Heart left ventricle (tissue), 16 donors: ENCODE data around the gene AKAP7. TPM values are rescaled to one million over a fixed set of nuclear protein-coding genes. Genes with fewer than 3 reads are reported as not detected.

Experiments
- ATAC-seq, 4 donors: fragments of 200-7000 bp; cut with Tn5 transposase; one replicate each; pipeline ENCODE4 v1.9.1; 2020 to 2022; ENCODE audit warnings: moderate library complexity in 4 of 4, mild to moderate bottlenecking in 3 of 4, moderate number of reproducible peaks in 1 of 4
- DNase-seq, 5 donors: peaks; one replicate each; pipeline ENCODE4 v3.0.0-alpha.2; 2020
- H3K27ac ChIP-seq, 12 donors: fragments of 200-600 bp; sonication (generic) in 4 of 12; one replicate each; pipeline versions ENCODE4 v1.5.0 to v1.8.0; 2016 to 2022; ENCODE audit warnings: mild to moderate bottlenecking in 2 of 12
- H3K27me3 ChIP-seq, 9 donors: fragments of 200-600 bp; sonication (generic) in 2 of 9; one replicate each; pipeline versions ENCODE4 v1.5.1 to v1.8.0; 2016 to 2022; ENCODE audit warnings: mild to moderate bottlenecking in 3 of 9
- H3K36me3 ChIP-seq, 9 donors: fragments of 200-600 bp; sonication (generic) in 2 of 9; one replicate each; pipeline versions ENCODE4 v1.5.0 to v1.8.0; 2018 to 2022; ENCODE audit warnings: mild to moderate bottlenecking in 2 of 9
- H3K4me1 ChIP-seq, 12 donors: fragments of 200-600 bp; sonication (generic) in 4 of 12; one replicate each; pipeline versions ENCODE4 v1.5.0 to v1.8.0; 2016 to 2022; ENCODE audit warnings: mild to moderate bottlenecking in 3 of 12
- H3K4me3 ChIP-seq, 12 donors: fragments of 200-600 bp; sonication (generic) in 4 of 12; one replicate each; pipeline versions ENCODE4 v1.5.0 to v1.8.0; 2017 to 2022; ENCODE audit warnings: mild to moderate bottlenecking in 9 of 12, moderate library complexity in 4 of 12
- H3K9me3 ChIP-seq, 12 donors: fragments of 200-600 bp; sonication (generic) in 4 of 12; one replicate each; pipeline versions ENCODE4 v1.5.0 to v1.8.0; 2016 to 2022; ENCODE audit warnings: mild to moderate bottlenecking in 1 of 12
- POLR2A ChIP-seq, 2 donors: fragments of 450-650 bp; IDR thresholded peaks; one replicate each; pipeline ENCODE4 v1.6.1; 2017; ENCODE audit warnings: antibody characterized with exemption in 2 of 2, mild to moderate bottlenecking in 2 of 2, moderate library complexity in 2 of 2
- WGBS, 4 donors: extraction: QIAGEN DNeasy Blood & Tissue Kit in 2 of 4; methylation state at CpG; one replicate each; pipeline versions ENCODE4 v1.1.5 to v1.1.7; 2013 to 2018; 5-methylcytosine and 5-hydroxymethylcytosine counted together
- intact Hi-C, 10 donors: fragments of 100-400 bp; cut with DNase I; formaldehyde crosslinking; loops; one replicate each; pipeline versions ENCODE4 v1.11.1 to v1.14.2; 2022
- polyA plus RNA-seq, 2 donors: library from polyadenylated mRNA; stranded (reverse); fragments of 200-250 nt; gene quantifications; one replicate each; pipeline ENCODE4 v1.2.3, GENCODE V29; 2013
- total RNA-seq, 9 donors: library from RNA; depleted of rRNA in 2 of 9; stranded (reverse); fragments of >200 nt in 2 of 9; fragmentation: NEBNext Ultra II Directional in 3 of 9; extraction: Animal tissue kit (Norgen Biotek cat#: 25700) in 3 of 9; gene quantifications; one replicate each; pipeline versions ENCODE4 v1.1.0 to v1.2.4, GENCODE V29; 2016 to 2023
- TF ChIP-seq, protein P1 (sequence below), 12 donors: fragments of 200-600 bp; sonication (generic) in 4 of 12; IDR thresholded peaks; one replicate each; pipeline versions ENCODE4 v1.5.0 to v1.8.0; 2018 to 2022; ENCODE audit warnings: antibody characterized with exemption in 12 of 12, mild to moderate bottlenecking in 5 of 12
- donor health status: ischemic (EF 13 %, LVEDD 7.1; RV severe dilation, severe dysfunction).
- donor health status: healthy with polysubstance abuse.
- donor health status: DM: no; HTN: yes; CAD: no.
- donor health status: DM: no; HTN: no; CAD: no.
- donor health status: ischemic (EF 25% LVEDD 6.9; RV normal size, moderate dysfunction).
- donor health status: ischemic (EF 25% LVEDD 5.7; RV mildly dilated, moderate dysfunction).
- donor health status: healthy.
- donor health status: DM: yes; HTN: yes; CAD: no.
- donor health status: ischemic (EF 35%, LVEDD 5.7; RV mildly dilated, moderate dysfunction).
- donor health status: nonischemic (EF 11% LVEDD 7.7; RV severe dilation, severe dysfunction).
- donor health status: DM: yes; HTN: yes; CAD: no.
- donor health status: PGD.
- donor health status: ischemic (EF 29% LVEDD 5.4; RV normal size, mild dysfunction).
- donor health status: nonischemic (EF 23%, LVEDD 6.1; RV moderate dilation, normal function).

The AKAP7 gene
- total and polyA plus RNA-seq, 11 donors = 2.3 to 13.5 (median 8.7) TPM

DNA sequence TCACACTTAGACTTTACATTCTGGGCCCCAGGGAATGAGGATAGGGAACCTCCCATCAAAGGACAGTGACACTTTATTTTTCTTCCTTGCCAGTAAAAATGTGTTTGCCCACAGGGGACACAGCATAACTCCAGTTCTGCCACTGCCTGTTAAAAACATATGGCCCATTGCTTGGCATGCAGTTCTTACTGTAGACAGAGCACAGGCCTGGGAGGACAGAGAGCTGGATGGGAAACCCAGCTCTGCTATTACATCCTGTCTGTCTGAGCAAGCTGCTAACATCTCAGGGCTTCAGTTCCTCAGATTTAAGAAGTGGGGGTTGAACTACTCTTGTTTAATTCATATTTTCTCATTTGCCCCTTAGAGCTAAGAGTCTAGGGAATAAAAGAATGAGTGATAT is 120.2 kb downstream of the AKAP7 start:
- Histone ChIP-seq H3K27me3 (no peaks in the 10 kb centered on the region), H3K4me1 (peaks cover 0 to 21% (median 8%) of the 10 kb centered on the region in 12 donors), H3K9me3 (peaks cover 0 to 7% (median 0%) of the 10 kb centered on the region in 12 donors), H3K27ac (no peak overlapping the region), H3K36me3 (no peaks in the 10 kb centered on the region), H3K4me3 (no peak overlapping the region)
- intact Hi-C loops = no loop called here
- TF ChIP-seq, protein P1, sequence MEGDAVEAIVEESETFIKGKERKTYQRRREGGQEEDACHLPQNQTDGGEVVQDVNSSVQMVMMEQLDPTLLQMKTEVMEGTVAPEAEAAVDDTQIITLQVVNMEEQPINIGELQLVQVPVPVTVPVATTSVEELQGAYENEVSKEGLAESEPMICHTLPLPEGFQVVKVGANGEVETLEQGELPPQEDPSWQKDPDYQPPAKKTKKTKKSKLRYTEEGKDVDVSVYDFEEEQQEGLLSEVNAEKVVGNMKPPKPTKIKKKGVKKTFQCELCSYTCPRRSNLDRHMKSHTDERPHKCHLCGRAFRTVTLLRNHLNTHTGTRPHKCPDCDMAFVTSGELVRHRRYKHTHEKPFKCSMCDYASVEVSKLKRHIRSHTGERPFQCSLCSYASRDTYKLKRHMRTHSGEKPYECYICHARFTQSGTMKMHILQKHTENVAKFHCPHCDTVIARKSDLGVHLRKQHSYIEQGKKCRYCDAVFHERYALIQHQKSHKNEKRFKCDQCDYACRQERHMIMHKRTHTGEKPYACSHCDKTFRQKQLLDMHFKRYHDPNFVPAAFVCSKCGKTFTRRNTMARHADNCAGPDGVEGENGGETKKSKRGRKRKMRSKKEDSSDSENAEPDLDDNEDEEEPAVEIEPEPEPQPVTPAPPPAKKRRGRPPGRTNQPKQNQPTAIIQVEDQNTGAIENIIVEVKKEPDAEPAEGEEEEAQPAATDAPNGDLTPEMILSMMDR (IDR thresholded peaks at IDR 0.05) = no peak
- no peak for TF ChIP-seq POLR2A (IDR thresholded peaks at IDR 0.05)
- no peak for DNase-seq
- no peak for ATAC-seq

DNA sequence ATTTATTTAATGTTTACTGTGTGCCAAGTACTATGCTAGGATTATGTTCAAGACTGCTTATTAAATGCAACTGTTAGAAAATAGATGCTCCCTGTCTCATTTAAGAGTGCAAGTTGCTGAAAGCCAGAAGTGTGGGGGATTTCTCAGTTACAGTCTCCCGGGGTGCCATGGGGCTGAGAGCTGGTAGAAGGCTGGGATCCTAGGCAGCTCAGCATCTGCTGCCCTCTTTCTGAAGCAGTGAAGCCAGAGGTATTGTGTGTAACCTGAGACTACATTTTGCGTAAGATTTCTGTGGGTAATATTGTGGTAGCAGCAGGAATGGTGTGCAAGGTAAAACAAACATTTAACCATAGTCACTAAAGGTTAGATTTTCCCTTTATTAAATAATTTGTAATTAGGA is 120.6 kb downstream of the AKAP7 start:
- H3K4me1 ChIP-seq = peaks cover 0 to 17% (median 4%) of the 10 kb centered on the region in 12 donors
- peaks cover 0 to 9% (median 0%) of the 10 kb centered on the region in 12 donors for H3K9me3 ChIP-seq
- WGBS, 4 donors = 80 to 88% (median 81%) methylated on average over 2 of the region's 2 CpGs
- H3K27ac ChIP-seq = no peak overlapping the region
- no peaks in the 10 kb centered on the region for H3K27me3 ChIP-seq
- TF ChIP-seq, protein P1 (IDR thresholded peaks at IDR 0.05) = no peak
- TF ChIP-seq POLR2A (IDR thresholded peaks at IDR 0.05) = no peak
- no peak overlapping the region for H3K4me3 ChIP-seq
- ATAC-seq = no peak
- no peaks in the 10 kb centered on the region for H3K36me3 ChIP-seq
- intact Hi-C loops = no loop called here
- DNase-seq = no peak

DNA sequence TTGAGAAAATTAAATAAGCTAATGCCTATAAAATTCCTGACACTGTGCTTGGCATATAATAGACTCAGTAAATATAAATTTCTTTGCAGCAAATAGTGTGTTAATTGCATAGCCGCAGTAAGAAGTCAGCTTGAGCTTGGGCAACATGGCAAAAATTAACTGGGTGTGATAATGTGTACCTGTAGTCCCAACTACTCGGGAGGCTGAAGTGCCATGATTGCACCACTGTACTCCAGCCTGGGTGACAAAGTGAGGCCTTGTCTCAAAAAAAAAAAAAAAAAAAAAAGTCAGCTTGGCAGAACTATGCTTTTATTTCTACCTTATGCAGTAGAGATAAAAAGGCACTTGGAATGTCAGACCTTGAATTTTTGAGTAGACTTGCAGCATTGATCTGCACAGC is 121.8 kb downstream of the AKAP7 start:
- H3K27ac ChIP-seq = no peak overlapping the region
- intact Hi-C loops = no loop called here
- H3K4me1 ChIP-seq = peaks cover 0 to 6% (median under 1%) of the 10 kb centered on the region in 12 donors
- no peaks in the 10 kb centered on the region for H3K27me3 ChIP-seq
- H3K36me3 ChIP-seq = no peaks in the 10 kb centered on the region
- ATAC-seq (no peak), DNase-seq (no peak)
- no peak overlapping the region for H3K4me3 ChIP-seq
- H3K9me3 ChIP-seq = peaks cover 0 to 9% (median 0%) of the 10 kb centered on the region in 12 donors
- TF ChIP-seq POLR2A (IDR thresholded peaks at IDR 0.05) = no peak
- TF ChIP-seq, protein P1 (IDR thresholded peaks at IDR 0.05) = no peak
- WGBS, 4 donors = 85 to 97% (median 92%) methylated on average over 2 of the region's 2 CpGs

DNA sequence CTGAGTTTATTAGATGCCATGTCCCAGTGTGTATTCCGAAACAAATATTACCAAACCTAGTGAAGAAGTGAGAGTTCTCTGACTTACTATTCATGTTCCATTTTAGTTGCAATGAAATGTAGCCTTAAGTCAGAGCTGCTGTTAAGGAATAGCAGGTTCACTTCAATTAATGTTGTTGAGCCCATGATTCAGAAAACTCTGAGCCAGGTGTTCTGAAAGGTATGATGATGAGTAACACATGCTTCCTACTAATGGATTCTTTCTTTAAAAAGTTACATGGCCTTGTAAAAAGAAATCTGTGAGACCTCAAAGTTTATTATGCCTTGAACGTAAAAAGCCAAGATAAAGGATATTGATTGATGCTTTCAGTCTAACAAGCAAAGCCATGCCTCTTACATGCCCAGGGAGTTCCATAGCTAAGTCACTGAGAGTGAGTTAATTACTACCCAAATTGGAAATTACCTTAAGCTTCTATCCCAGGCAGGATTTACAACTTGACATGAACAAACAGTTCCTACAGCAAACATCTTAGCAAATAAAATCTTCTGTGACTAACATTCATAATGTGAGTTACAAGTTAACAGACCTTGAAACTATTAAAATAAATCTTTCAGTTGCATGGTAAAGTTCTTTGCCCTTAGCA is 122.9 kb downstream of the AKAP7 start:
- DNase-seq = no peak
- Histone ChIP-seq H3K4me1 (no peaks in the 10 kb centered on the region), H3K27me3 (no peaks in the 10 kb centered on the region)

More for the DNA sequence above, 122.9 kb downstream of the AKAP7 start:
- TF ChIP-seq, protein P1 (IDR thresholded peaks at IDR 0.05) = no peak
- no peak for TF ChIP-seq POLR2A (IDR thresholded peaks at IDR 0.05)
- Histone ChIP-seq H3K4me3 (no peak overlapping the region), H3K36me3 (no peaks in the 10 kb centered on the region), H3K9me3 (peaks cover 0 to 9% (median 0%) of the 10 kb centered on the region in 12 donors), H3K27ac (no peak overlapping the region)
- no peak for ATAC-seq
- intact Hi-C loops = no loop called here
- 94 to 98% (median 95%) methylated on average over 2 of the region's 2 CpGs for WGBS, 4 donors
